COLO668 (cell line): ENCODE results near the gene LYZ.

Experiments
- DNase-seq: peaks from one replicate; lab custom pipeline; 2025; ENCODE audit not compliant: unreplicated experiment; lab: John Stamatoyannopoulos, UW

The LYZ gene

GRCh38 chr12:69383074-69383473 is 34.9 kb downstream of the LYZ start:
- no peak for DNase-seq

GRCh38 chr12:69385038-69385437 is 36.9 kb downstream of the LYZ start:
- no peak for DNase-seq

GRCh38 chr12:69386921-69387320 is 38.7 kb downstream of the LYZ start:
- no peak for DNase-seq

- no peak for DNase-seq
These were observed 40.2 kb downstream of the LYZ start for GRCh38 chr12:69388371-69388770.

- no peak for DNase-seq
These were observed 41.6 kb downstream of the LYZ start for GRCh38 chr12:69389831-69390230.

- DNase-seq, result no peak
These were observed 44.2 kb downstream of the LYZ start for GRCh38 chr12:69392179-69392928.

- DNase-seq, result no peak
These were observed 47.9 kb downstream of the LYZ start for GRCh38 chr12:69396041-69396440.

GRCh38 chr12:69396963-69397362 is 48.8 kb downstream of the LYZ start:
- DNase-seq, result no peak

- DNase-seq, result no peak
These were observed 49.8 kb downstream of the LYZ start for GRCh38 chr12:69397978-69398377.

GRCh38 chr12:69401940-69402339 is 53.8 kb downstream of the LYZ start:
- DNase-seq, result no peak
